Mammary epithelial cell (primary cell): ENCODE data around the gene PAF1.

Experiments used
- CTCF ChIP-seq, 2 donors: IDR thresholded peaks in 1 of 2; conservative IDR thresholded peaks in 1 of 2; 2 replicates each; pipeline ENCODE4 v1.5.1; 2011 to 2012; ENCODE audit warnings: inconsistent platforms in 2 of 2, low read length in 2 of 2, mild to moderate bottlenecking in 2 of 2, control low read depth in 1 of 2, low read depth in 1 of 2; ENCODE audit not compliant: insufficient read depth in 1 of 2; ENCODE audit errors: extremely low read depth in 1 of 2
- EZH2 ChIP-seq: IDR thresholded peaks from 2 replicates; pipeline ENCODE4 v1.6.1; 2012; ENCODE audit warnings: low read length, inconsistent platforms, borderline replicate concordance

DNA sequence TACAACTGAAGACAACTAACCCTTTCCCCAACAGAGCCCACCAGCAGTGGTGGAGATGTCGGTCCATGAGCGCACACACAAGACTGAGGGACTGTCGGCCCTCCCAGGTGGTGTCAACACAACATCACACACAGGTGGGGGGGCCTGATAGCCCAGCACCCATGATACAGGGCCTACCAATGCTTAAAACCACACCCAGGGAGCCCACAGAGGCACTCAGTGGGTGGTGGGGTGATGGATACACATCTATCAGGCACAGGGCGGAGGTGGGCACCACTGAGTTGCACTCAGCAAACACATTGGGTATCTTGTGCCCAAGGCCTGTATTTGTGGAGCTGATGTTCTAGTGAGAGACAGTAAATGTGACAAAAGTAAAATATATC is 8.8 kb upstream of the PAF1 start:
- no peak for TF ChIP-seq CTCF (conservative IDR thresholded peaks at IDR 0.05 in 1 of 2, IDR thresholded peaks at IDR 0.05 in 1 of 2; ENCODE audit: extremely low read depth in 1 of 2, insufficient read depth in 1 of 2, low read depth in 1 of 2, low read length in 2 of 2)
- no peak for TF ChIP-seq EZH2
